Stimulated activated CD4-positive, alpha-beta T cell treated with anti-CD3 and anti-CD28 coated beads, Interleukin-15, amount 100 ng/mL, for 24 hours (primary cell): ENCODE measurements around the gene TSPEAR.

Source experiments
- DNase-seq: peaks from one replicate; pipeline ENCODE4 v3.0.0-alpha.2; 2020

Gene TSPEAR

GRCh38 chr21:44718571-44718970 is 7.2 kb upstream of the TSPEAR start:
- no peak for DNase-seq

- no peak for DNase-seq
Measured at GRCh38 chr21:44718093-44718492, 6.7 kb upstream of the TSPEAR start.

- DNase-seq: no peak
Measured at GRCh38 chr21:44716984-44717383, 5.6 kb upstream of the TSPEAR start.

- no peak for DNase-seq
Measured at GRCh38 chr21:44714905-44715304, 3.5 kb upstream of the TSPEAR start.

GRCh38 chr21:44713846-44714245 is 2.5 kb upstream of the TSPEAR start:
- no peak for DNase-seq

GRCh38 chr21:44713130-44713529 is 1.8 kb upstream of the TSPEAR start:
- no peak for DNase-seq

GRCh38 chr21:44712203-44713028 is 1.0 kb upstream of the TSPEAR start:
- DNase-seq: no peak

- DNase-seq: no peak
Measured at GRCh38 chr21:44710756-44711326, 531 bp downstream of the TSPEAR start.

- no peak for DNase-seq
Measured at GRCh38 chr21:44710294-44710665, 1.1 kb downstream of the TSPEAR start.

- DNase-seq: peak; percentile 34
Measured at GRCh38 chr21:44709426-44710293, 1.7 kb downstream of the TSPEAR start.

GRCh38 chr21:44708866-44709425 is 2.4 kb downstream of the TSPEAR start:
- no peak for DNase-seq

- DNase-seq: no peak
Measured at GRCh38 chr21:44708213-44708865, 3.0 kb downstream of the TSPEAR start.

- no peak for DNase-seq
Measured at GRCh38 chr21:44706706-44707581, 4.4 kb downstream of the TSPEAR start.

- no peak for DNase-seq
Measured at GRCh38 chr21:44706026-44706705, 5.2 kb downstream of the TSPEAR start.

- no peak for DNase-seq
Measured at GRCh38 chr21:44704636-44705001, 6.8 kb downstream of the TSPEAR start.

GRCh38 chr21:44703731-44704635 is 7.4 kb downstream of the TSPEAR start:
- no peak for DNase-seq

- DNase-seq: no peak
Measured at GRCh38 chr21:44702973-44703730, 8.2 kb downstream of the TSPEAR start.

GRCh38 chr21:44702111-44702972 is 9.0 kb downstream of the TSPEAR start:
- no peak for DNase-seq
